K562 (cell line): ENCODE results near the gene OGFR. TPM values are rescaled to one million over a fixed set of nuclear protein-coding genes. Genes with fewer than 3 reads are reported as not detected.

ENCODE experiments used
- ATAC-seq: fragments of 200-7000 bp; cut with Tn5 transposase; 3 replicates; pipeline ENCODE4 v1.9.1; 2020; ENCODE audit warnings: moderate library complexity
- BruUV-seq: library from RNA; stranded (reverse); fragments of 400-500 nt; replicated peaks from 2 replicates; lab custom pipeline; 2021; lab: Mats Ljungman, UMichigan
- CTCF ChIA-PET: fragments of 300-600 bp; formaldehyde crosslinking; extraction: SDS; loops from one replicate; lab custom pipeline; 2021; ENCODE audit warnings: low intra/inter-chr PET ratio; lab: Yijun Ruan, JAX
- POLR2A ChIA-PET: fragments of 300-600, 350-650 bp; sonication (Branson Sonifier 250); formaldehyde crosslinking; extraction: SDS; loops from one replicate; lab custom pipeline; 2021; ENCODE audit warnings: antibody characterized with exemption, inconsistent platforms; lab: Yijun Ruan, JAX
- DNase-seq, 4 experiments: peaks; one replicate each; pipeline versions ENCODE4 v3.0.0 to v3.0.0-alpha.2; 2011 to 2018; ENCODE audit warnings: low spot score in 3 of 4, mixed read lengths in 3 of 4; ENCODE audit errors: extremely low read depth in 1 of 4
- FAIRE-seq: peaks from 2 replicates; lab custom pipeline; 2011; peaks lifted over from hg19 to GRCh38; lab: Jason Lieb, UNC
- H2AFZ ChIP-seq: 2 replicates; pipeline ENCODE4 v1.6.0; 2011; ENCODE audit warnings: low read depth, low read length, control low read depth, inconsistent platforms
- H3K27ac ChIP-seq: fragments of 200-600 bp; 3 replicates; pipeline ENCODE4 v1.8.0; 2011; ENCODE audit warnings: low read depth, mild to moderate bottlenecking, control low read depth, inconsistent platforms, low read length, moderate library complexity, mixed read lengths; ENCODE audit errors: extremely low read depth
- H3K27me3 ChIP-seq, 2 experiments: fragments of 300-600 bp in 1 of 2; 2 replicates in 1 of 2; 3 replicates in 1 of 2; pipeline versions ENCODE4 v1.6.0 to v1.8.0; 2011; ENCODE audit warnings: inconsistent platforms in 2 of 2, low read length in 2 of 2, mild to moderate bottlenecking in 1 of 2, mixed read lengths in 1 of 2, moderate library complexity in 1 of 2; ENCODE audit not compliant: control insufficient read depth in 2 of 2, insufficient read depth in 2 of 2
- H3K36me3 ChIP-seq: fragments of 300-600 bp; 3 replicates; pipeline ENCODE4 v1.8.0; 2011; ENCODE audit warnings: mild to moderate bottlenecking, low read length, inconsistent platforms; ENCODE audit not compliant: control insufficient read depth, insufficient read depth
- H3K4me1 ChIP-seq, 2 experiments: fragments of 200-600 bp in 1 of 2; replicated peaks in 1 of 2; 2 replicates in 1 of 2; 3 replicates in 1 of 2; pipeline versions ENCODE4 v1.5.1 to v1.8.0; 2011; ENCODE audit warnings: inconsistent platforms in 2 of 2, low read length in 2 of 2, mild to moderate bottlenecking in 1 of 2, mixed read lengths in 1 of 2, moderate library complexity in 1 of 2; ENCODE audit not compliant: control insufficient read depth in 2 of 2, insufficient read depth in 2 of 2
- H3K4me2 ChIP-seq: 2 replicates; pipeline ENCODE4 v1.6.1; 2011; ENCODE audit warnings: low read length, control low read depth, inconsistent platforms, mixed read lengths; ENCODE audit not compliant: insufficient read depth
- H3K4me3 ChIP-seq: fragments of 200-600 bp; sonication (generic), shearing (Covaris generic); 2 replicates; pipeline ENCODE4 v1.5.1; 2016; ENCODE audit warnings: control low read depth, inconsistent platforms
- H3K79me2 ChIP-seq: fragments of 200-600 bp; 3 replicates; pipeline ENCODE4 v1.8.0; 2011; ENCODE audit warnings: low read length, inconsistent platforms; ENCODE audit not compliant: control insufficient read depth, insufficient read depth
- H3K9ac ChIP-seq, 2 experiments: 2 replicates each; pipeline versions ENCODE4 v1.6.0 to v1.6.1; 2011; ENCODE audit warnings: low read depth in 2 of 2, low read length in 2 of 2, control low read depth in 1 of 2, inconsistent platforms in 1 of 2, mild to moderate bottlenecking in 1 of 2, mixed read lengths in 1 of 2; ENCODE audit not compliant: insufficient read depth in 1 of 2
- H3K9me1 ChIP-seq: one replicate; pipeline ENCODE4 v1.6.0; 2011; ENCODE audit warnings: inconsistent platforms, mild to moderate bottlenecking, low read length, moderate library complexity; ENCODE audit not compliant: control insufficient read depth, insufficient read depth
- H3K9me3 ChIP-seq: replicated peaks from 2 replicates; pipeline ENCODE4 v1.5.1; 2011; ENCODE audit warnings: low read depth, low read length, inconsistent platforms; ENCODE audit not compliant: control insufficient read depth, insufficient read depth
- H4K20me1 ChIP-seq: replicated peaks from 2 replicates; pipeline ENCODE4 v1.6.1; 2011; ENCODE audit warnings: low read length, inconsistent platforms, mixed read lengths; ENCODE audit not compliant: control insufficient read depth, insufficient read depth
- BACH1 ChIP-seq: fragments of 200-800 bp; sonication (Bioruptor generic); IDR thresholded peaks from 2 replicates; pipeline ENCODE4 v1.6.1; 2016; ENCODE audit warnings: missing genetic modification characterization, missing compliant biosample characterization
- BCOR ChIP-seq: fragments of 450-650 bp; IDR thresholded peaks from 2 replicates; pipeline ENCODE4 v1.6.1; 2016
- GTF2E2 ChIP-seq: fragments of 200-800 bp; sonication (Bioruptor generic); IDR thresholded peaks from 2 replicates; pipeline ENCODE4 v1.6.1; 2016; ENCODE audit warnings: missing genetic modification characterization, missing compliant biosample characterization
- HNRNPLL ChIP-seq: fragments of 200-400 bp; formaldehyde crosslinking; IDR thresholded peaks from 2 replicates; pipeline ENCODE4 v1.6.1; 2017; ENCODE audit warnings: low read length, low read depth, mild to moderate bottlenecking; ENCODE audit not compliant: poor library complexity, severe bottlenecking
- MECOM ChIP-seq: fragments of 250-450 bp; sonication (Bioruptor Pico); IDR thresholded peaks from 2 replicates; pipeline ENCODE4 v1.8.0; 2022; ENCODE audit warnings: inconsistent platforms
- MIER1 ChIP-seq: fragments of 450-650 bp; IDR thresholded peaks from 2 replicates; pipeline ENCODE4 v1.6.1; 2016; ENCODE audit warnings: antibody characterized with exemption, mild to moderate bottlenecking, low read depth
- NR1H2 ChIP-seq: sonication (generic); formaldehyde crosslinking; IDR thresholded peaks from 2 replicates; pipeline ENCODE4 v1.4.0; 2020; ENCODE audit warnings: mild to moderate bottlenecking, missing genetic modification reagents
- NUFIP1 ChIP-seq: fragments of 450-650 bp; IDR thresholded peaks from 2 replicates; pipeline ENCODE4 v1.6.1; 2018; ENCODE audit not compliant: partially characterized antibody
- RCOR1 ChIP-seq, 2 experiments: IDR thresholded peaks; 2 replicates each; pipeline ENCODE4 v1.6.1; 2012; ENCODE audit warnings: low read depth in 2 of 2, low read length in 2 of 2, borderline replicate concordance in 1 of 2, improper control_type of control experiment in 1 of 2
- TARDBP ChIP-seq: fragments of 450-650 bp; IDR thresholded peaks from 2 replicates; pipeline ENCODE4 v1.6.1; 2016
- TEAD4 ChIP-seq, 2 experiments: sonication (generic) in 1 of 2; formaldehyde crosslinking in 1 of 2; IDR thresholded peaks; 2 replicates each; pipeline versions ENCODE4 v1.6.1 to v1.8.0; 2012 to 2022; ENCODE audit warnings: borderline replicate concordance in 1 of 2, inconsistent platforms in 1 of 2, low read length in 1 of 2, mild to moderate bottlenecking in 1 of 2, missing genetic modification reagents in 1 of 2
- TSC22D4 ChIP-seq: fragments of 450-650 bp; IDR thresholded peaks from 2 replicates; pipeline ENCODE4 v1.6.1; 2016; ENCODE audit warnings: missing genetic modification characterization, missing biosample characterization, control low read depth
- ZNF232 ChIP-seq: sonication (generic); formaldehyde crosslinking; IDR thresholded peaks from 2 replicates; pipeline ENCODE4 v1.8.0; 2022; ENCODE audit warnings: mild to moderate bottlenecking, missing genetic modification reagents
- ZNF551 ChIP-seq: fragments of 250-450 bp; sonication (Bioruptor Pico); IDR thresholded peaks from 2 replicates; pipeline ENCODE4 v1.5.0; 2021; ENCODE audit warnings: mild to moderate bottlenecking, moderate library complexity
- WGBS: fragments of 100-300 bp; shearing (Covaris generic); methylation state at CpG from one replicate; pipeline ENCODE4 v1.1.6; 2016; ENCODE audit warnings: low coverage, mixed read lengths; ENCODE audit not compliant: insufficient coverage; ENCODE audit errors: missing lambda C conversion rate; 5-methylcytosine and 5-hydroxymethylcytosine counted together
- in situ Hi-C: fragments of 300-500 bp; cut with MboI; formaldehyde crosslinking; loops from 4 replicates; pipeline ENCODE4 v1.15.0; 2018; ENCODE audit warnings: inconsistent platforms, mixed read lengths
- intact Hi-C: fragments of 100-400 bp; cut with micrococcal nuclease; formaldehyde crosslinking; loops from 2 replicates; pipeline ENCODE4 v1.14.2; 2022
- polyA plus RNA-seq, 8 experiments: library from polyadenylated mRNA; depleted of rRNA in 4 of 8; stranded (reverse) in 5 of 8; unstranded in 3 of 8; fragments of >200 nt; fragmentation: Nextera tagmentation in 2 of 8; fragmentation: Illumina TruSeq in 1 of 8; extraction: Ambion mirVana in 2 of 8; extraction: Trizol in 1 of 8; gene quantifications; 2 replicates each; pipeline versions ENCODE4 v1.2.1 to v1.2.3, GENCODE V29; 2011 to 2014; ENCODE audit warnings: inconsistent platforms in 1 of 8, missing spikeins in 1 of 8
- total RNA-seq, 7 experiments: library from RNA; depleted of rRNA in 6 of 7; stranded (reverse); fragments of >200 nt in 6 of 7; fragmentation: Illumina TruSeq in 2 of 7; extraction: Trizol in 2 of 7; gene quantifications; 2 replicates each; pipeline versions ENCODE4 v1.2.1 to v1.2.3, GENCODE V29; 2011 to 2021; ENCODE audit warnings: low replicate concordance in 1 of 7
- TF ChIP-seq, protein P1 (sequence below): IDR thresholded peaks from 3 replicates; pipeline ENCODE4 v1.6.1; 2011; ENCODE audit warnings: borderline replicate concordance, mild to moderate bottlenecking; ENCODE audit not compliant: insufficient read length, insufficient read depth
- TF ChIP-seq, protein P2 (sequence below): fragments of 450-650 bp; formaldehyde crosslinking; IDR thresholded peaks from 2 replicates; pipeline ENCODE4 v1.4.0; 2020; ENCODE audit warnings: mild to moderate bottlenecking, moderate library complexity
- TF ChIP-seq, protein P3 (sequence below): IDR thresholded peaks from 3 replicates; pipeline ENCODE4 v1.6.1; 2011; ENCODE audit warnings: borderline replicate concordance, mild to moderate bottlenecking, moderate library complexity; ENCODE audit not compliant: insufficient read length; ENCODE audit errors: extremely low read depth

OGFR gene
- total and polyA plus RNA-seq, 9 of the 15 experiments (the other 6 are each of a cell fraction or from before 2014, with no cell fraction given): 0.39 to 56.3 (median 17.5) TPM

DNA sequence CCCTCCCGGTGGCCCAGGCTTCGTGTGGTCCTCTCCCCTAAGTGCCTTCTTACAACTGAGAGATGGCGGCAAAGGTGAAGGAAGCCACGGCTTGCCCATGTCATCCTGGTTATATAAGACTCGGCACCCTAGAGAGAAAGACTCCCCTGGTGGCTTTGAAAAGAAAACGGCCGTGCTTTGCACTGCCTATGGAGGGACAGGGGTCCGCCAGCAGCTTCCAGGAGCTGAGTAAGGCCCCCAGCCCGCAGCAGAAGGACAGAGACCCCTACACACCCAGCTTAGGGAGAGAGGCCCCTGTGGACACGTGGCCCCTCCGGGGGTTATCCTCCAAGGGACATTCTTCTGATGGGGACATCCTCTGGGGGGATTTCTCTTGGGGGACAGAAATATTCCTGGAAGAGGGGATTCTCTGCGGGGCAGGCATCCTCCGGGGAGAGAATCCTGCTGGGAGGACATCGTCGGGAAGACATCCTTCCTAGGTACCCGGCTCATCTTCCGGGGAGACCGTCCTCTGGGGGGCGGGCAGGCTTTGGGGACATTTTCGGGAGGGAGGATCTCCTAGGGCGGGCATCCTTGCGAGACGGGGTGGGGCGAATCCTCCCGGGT, 511 bp upstream of the OGFR start:
- 22% methylated on average over 18 of the region's 25 CpGs for WGBS
- peaks cover 47% of the 10 kb centered on the region; the same call in 2 of the 3 replicates for H3K36me3 ChIP-seq
- intact Hi-C loops: no loop called here
- TF ChIP-seq NR1H2 (no peak), HNRNPLL (no peak), BACH1 (tag) (no peak), TARDBP (no peak), BCOR (no peak), NUFIP1 (no peak), TEAD4 (IDR thresholded peaks at IDR 0.05; ENCODE audit: low read length) (no peak), TEAD4 (CRISPR knock-in tag; IDR thresholded peaks at IDR 0.05; ENCODE audit: borderline replicate concordance) (no peak), ZNF232 (CRISPR knock-in tag) (no peak), TSC22D4 (tag) (no peak), MECOM (CRISPR knock-in tag) (peak; percentile 87), GTF2E2 (tag) (no peak), MIER1 (no peak), ZNF551 (CRISPR knock-in tag) (no peak), RCOR1 (IDR thresholded peaks at IDR 0.05; ENCODE audit: borderline replicate concordance in 1 of 2, low read depth in 2 of 2, low read length in 2 of 2) (peak in 1 of 2 experiments; percentile 39; a peak in 1 of 4 replicates)
- TF ChIP-seq, protein P1, sequence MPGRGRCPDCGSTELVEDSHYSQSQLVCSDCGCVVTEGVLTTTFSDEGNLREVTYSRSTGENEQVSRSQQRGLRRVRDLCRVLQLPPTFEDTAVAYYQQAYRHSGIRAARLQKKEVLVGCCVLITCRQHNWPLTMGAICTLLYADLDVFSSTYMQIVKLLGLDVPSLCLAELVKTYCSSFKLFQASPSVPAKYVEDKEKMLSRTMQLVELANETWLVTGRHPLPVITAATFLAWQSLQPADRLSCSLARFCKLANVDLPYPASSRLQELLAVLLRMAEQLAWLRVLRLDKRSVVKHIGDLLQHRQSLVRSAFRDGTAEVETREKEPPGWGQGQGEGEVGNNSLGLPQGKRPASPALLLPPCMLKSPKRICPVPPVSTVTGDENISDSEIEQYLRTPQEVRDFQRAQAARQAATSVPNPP: no peak
- TF ChIP-seq, protein P2, sequence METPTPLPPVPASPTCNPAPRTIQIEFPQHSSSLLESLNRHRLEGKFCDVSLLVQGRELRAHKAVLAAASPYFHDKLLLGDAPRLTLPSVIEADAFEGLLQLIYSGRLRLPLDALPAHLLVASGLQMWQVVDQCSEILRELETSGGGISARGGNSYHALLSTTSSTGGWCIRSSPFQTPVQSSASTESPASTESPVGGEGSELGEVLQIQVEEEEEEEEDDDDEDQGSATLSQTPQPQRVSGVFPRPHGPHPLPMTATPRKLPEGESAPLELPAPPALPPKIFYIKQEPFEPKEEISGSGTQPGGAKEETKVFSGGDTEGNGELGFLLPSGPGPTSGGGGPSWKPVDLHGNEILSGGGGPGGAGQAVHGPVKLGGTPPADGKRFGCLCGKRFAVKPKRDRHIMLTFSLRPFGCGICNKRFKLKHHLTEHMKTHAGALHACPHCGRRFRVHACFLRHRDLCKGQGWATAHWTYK (CRISPR knock-in tag): no peak
- TF ChIP-seq, protein P3, sequence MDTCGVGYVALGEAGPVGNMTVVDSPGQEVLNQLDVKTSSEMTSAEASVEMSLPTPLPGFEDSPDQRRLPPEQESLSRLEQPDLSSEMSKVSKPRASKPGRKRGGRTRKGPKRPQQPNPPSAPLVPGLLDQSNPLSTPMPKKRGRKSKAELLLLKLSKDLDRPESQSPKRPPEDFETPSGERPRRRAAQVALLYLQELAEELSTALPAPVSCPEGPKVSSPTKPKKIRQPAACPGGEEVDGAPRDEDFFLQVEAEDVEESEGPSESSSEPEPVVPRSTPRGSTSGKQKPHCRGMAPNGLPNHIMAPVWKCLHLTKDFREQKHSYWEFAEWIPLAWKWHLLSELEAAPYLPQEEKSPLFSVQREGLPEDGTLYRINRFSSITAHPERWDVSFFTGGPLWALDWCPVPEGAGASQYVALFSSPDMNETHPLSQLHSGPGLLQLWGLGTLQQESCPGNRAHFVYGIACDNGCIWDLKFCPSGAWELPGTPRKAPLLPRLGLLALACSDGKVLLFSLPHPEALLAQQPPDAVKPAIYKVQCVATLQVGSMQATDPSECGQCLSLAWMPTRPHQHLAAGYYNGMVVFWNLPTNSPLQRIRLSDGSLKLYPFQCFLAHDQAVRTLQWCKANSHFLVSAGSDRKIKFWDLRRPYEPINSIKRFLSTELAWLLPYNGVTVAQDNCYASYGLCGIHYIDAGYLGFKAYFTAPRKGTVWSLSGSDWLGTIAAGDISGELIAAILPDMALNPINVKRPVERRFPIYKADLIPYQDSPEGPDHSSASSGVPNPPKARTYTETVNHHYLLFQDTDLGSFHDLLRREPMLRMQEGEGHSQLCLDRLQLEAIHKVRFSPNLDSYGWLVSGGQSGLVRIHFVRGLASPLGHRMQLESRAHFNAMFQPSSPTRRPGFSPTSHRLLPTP: no peak

More for the DNA sequence above, 511 bp upstream of the OGFR start:
- CTCF ChIA-PET: interaction anchor here (0.6 kb wide), 1 partner anchor 135 kb away, joined by 3 read pairs; no protein-coding TSS in a partner anchor
- Histone ChIP-seq H4K20me1 (peaks cover 4% of the 10 kb centered on the region), H3K9me3 (no peaks in the 10 kb centered on the region), H3K79me2 (peaks cover 25% of the 10 kb centered on the region), H3K9me1 (no peaks in the 10 kb centered on the region), H2AFZ (peak overlapping the region; percentile 52; the same call in 1 of the 2 replicates), H3K9ac (peak overlapping the region in 1 of 2 experiments; percentile 55; a peak in 1 of 4 replicates), H3K4me1 (peaks cover 11 to 49% of the 10 kb centered on the region in 2 experiments), H3K27ac (no peak overlapping the region), H3K4me3 (peak overlapping the region; percentile 93), H3K27me3 (no peaks in the 10 kb centered on the region), H3K4me2 (peak overlapping the region; percentile 93)
- ATAC-seq (peak; percentile 12), FAIRE-seq (no peak), DNase-seq (peak in 1 of 4 experiments; percentile 47)
- POLR2A ChIA-PET: interaction anchor here (0.6 to 0.7 kb wide), 2 partner anchors 10 to 51 kb away, joined by 3 read pairs; no protein-coding TSS in a partner anchor
- in situ Hi-C loops: loop anchor here (10.0 kb wide), 1 partner anchor 309 kb away; no protein-coding TSS in a partner anchor
- BruUV-seq: no TSS peak
